Kidney glomerular epithelial cell (primary cell): Measurements from ENCODE around the gene STX18.
"Not testable (repeated sequence)": the region's sequence is repeated elsewhere in the genome, so short reads cannot be mapped to it uniquely, and the experiment has no call there.

Source experiments
- DNase-seq: peaks from one replicate; lab custom pipeline; 2025; lab: John Stamatoyannopoulos, UW

Gene STX18

GRCh38 chr4:4541661-4542570 is at the start of gene STX18:
Gene STX18 (minus strand): TSS chr4:4542048. CDS start chr4:4541964, 84 bp downstream.
- peak; percentile 80 for DNase-seq

GRCh38 chr4:4591071-4591470 is 49.2 kb upstream of the STX18 start:
- DNase-seq = no peak

- no peak for DNase-seq
These were observed 48.7 kb upstream of the STX18 start for GRCh38 chr4:4590546-4590945.

GRCh38 chr4:4585012-4585670 is 43.3 kb upstream of the STX18 start:
- DNase-seq = peak; percentile 18

GRCh38 chr4:4583606-4584005 is 41.8 kb upstream of the STX18 start:
- no peak for DNase-seq

GRCh38 chr4:4582653-4583052 is 40.8 kb upstream of the STX18 start:
- no peak for DNase-seq

- DNase-seq = no peak
These were observed 38.6 kb upstream of the STX18 start for GRCh38 chr4:4580494-4580893.

- DNase-seq = no peak
These were observed 37.1 kb upstream of the STX18 start for GRCh38 chr4:4578981-4579380.

GRCh38 chr4:4577359-4577875 is 35.6 kb upstream of the STX18 start:
- DNase-seq = no peak

- DNase-seq = peak; percentile 31
These were observed 33.7 kb upstream of the STX18 start for GRCh38 chr4:4575284-4576211.

- DNase-seq = peak; percentile 58
These were observed 32.9 kb upstream of the STX18 start for GRCh38 chr4:4574792-4575191.

- no peak for DNase-seq
These were observed 32.2 kb upstream of the STX18 start for GRCh38 chr4:4574052-4574451.

GRCh38 chr4:4572821-4573220 is 31.0 kb upstream of the STX18 start:
- no peak for DNase-seq

- not testable (repeated sequence) for DNase-seq
These were observed 28.0 kb upstream of the STX18 start for GRCh38 chr4:4569861-4570260.

- no peak for DNase-seq
These were observed 27.1 kb upstream of the STX18 start for GRCh38 chr4:4568806-4569427.

GRCh38 chr4:4566359-4566758 is 24.5 kb upstream of the STX18 start:
- not testable (repeated sequence) for DNase-seq

GRCh38 chr4:4564522-4564921 is 22.7 kb upstream of the STX18 start:
- no peak for DNase-seq

GRCh38 chr4:4560642-4561041 is 18.8 kb upstream of the STX18 start:
- no peak for DNase-seq

GRCh38 chr4:4560136-4560535 is 18.3 kb upstream of the STX18 start:
- DNase-seq = no peak

- DNase-seq = no peak
These were observed 17.7 kb upstream of the STX18 start for GRCh38 chr4:4559596-4559995.

GRCh38 chr4:4558881-4559280 is 17.0 kb upstream of the STX18 start:
- DNase-seq = no peak
